ENCODE results near the gene APOL1. TPM values are rescaled to one million over a fixed set of nuclear protein-coding genes. Genes with fewer than 3 reads are reported as not detected.
"Not testable (repeated sequence)": the region's sequence is repeated elsewhere in the genome, so short reads cannot be mapped to it uniquely, and the experiment has no call there.

Gene APOL1
- total and polyA plus RNA-seq, 10 donors: 10.0 to 108 (median 44.7) TPM

- 90 to 96% (median 94%) methylated on average over 32 to 33 of the region's 33 CpGs for WGBS, 5 donors
- Histone ChIP-seq H3K36me3 (peaks cover 32 to 100% (median 93%) of the 10 kb centered on the region in 6 donors), H3K9me3 (peaks cover 0 to 3% (median 0%) of the 10 kb centered on the region in 8 donors), H3K27me3 (replicated peaks in 1 of 7) (no peaks in the 10 kb centered on the region), H3K27ac (peak overlapping the region in 3 of 8 donors; percentile 24 to 61 (median 40)), H3K4me3 (no peak overlapping the region), H3K4me1 (peaks cover 0 to 59% (median 22%) of the 10 kb centered on the region in 6 donors)
- DNase-seq: peak; percentile 72
- intact Hi-C loops (cut with DNase I; ENCODE audit: low total_unique reads): no loop called here
- TF ChIP-seq POLR2A (IDR thresholded peaks at IDR 0.05) (no peak), CTCF (IDR thresholded peaks at IDR 0.05 in 8 of 11, conservative IDR thresholded peaks at IDR 0.05 in 3 of 11) (no peak), POLR2AphosphoS5 (IDR thresholded peaks at IDR 0.05) (peak; percentile 42 to 79 (median 55))
Observed at GRCh38 chr22:36288571-36289405, 35.9 kb downstream of the APOL1 start.

GRCh38 chr22:36289406-36289870 lies 36.5 kb downstream of the APOL1 start:
- Histone ChIP-seq H3K4me3 (no peak overlapping the region), H3K9me3 (peaks cover 0 to 3% (median 0%) of the 10 kb centered on the region in 8 donors), H3K27me3 (replicated peaks in 1 of 7) (no peaks in the 10 kb centered on the region), H3K4me1 (peaks cover 0 to 56% (median 22%) of the 10 kb centered on the region in 6 donors), H3K27ac (peak overlapping the region in 4 of 8 donors; percentile 15 to 61 (median 32)), H3K36me3 (peaks cover 29 to 100% (median 93%) of the 10 kb centered on the region in 6 donors)
- intact Hi-C loops (cut with DNase I; ENCODE audit: low total_unique reads): no loop called here
- WGBS, 5 donors: 86 to 98% (median 93%) methylated on average over 6 to 7 of the region's 7 CpGs
- no peak for DNase-seq
- TF ChIP-seq POLR2A (IDR thresholded peaks at IDR 0.05): no peak
- no peak for TF ChIP-seq CTCF (IDR thresholded peaks at IDR 0.05 in 8 of 11, conservative IDR thresholded peaks at IDR 0.05 in 3 of 11)
- TF ChIP-seq POLR2AphosphoS5 (IDR thresholded peaks at IDR 0.05): no peak

- Histone ChIP-seq H3K36me3 (peaks cover 26 to 100% (median 93%) of the 10 kb centered on the region in 6 donors), H3K27ac (peak overlapping the region in 4 of 8 donors; percentile 15 to 61 (median 32)), H3K4me1 (peaks cover 0 to 56% (median 22%) of the 10 kb centered on the region in 6 donors)
- H3K27me3 ChIP-seq (replicated peaks in 1 of 7); H3K9me3 ChIP-seq; intact Hi-C loops (cut with DNase I; ENCODE audit: low total_unique reads); H3K4me3 ChIP-seq: not testable (repeated sequence)
- peak; percentile 45 for DNase-seq
- 65 to 79% (median 73%) methylated on average over 11 of the region's 11 CpGs for WGBS, 5 donors
Observed at GRCh38 chr22:36289948-36290371, 37.0 kb downstream of the APOL1 start.

GRCh38 chr22:36290391-36291075 lies 37.6 kb downstream of the APOL1 start:
- peaks cover 22 to 100% (median 93%) of the 10 kb centered on the region in 6 donors for H3K36me3 ChIP-seq
- H3K27me3 ChIP-seq (replicated peaks in 1 of 7); intact Hi-C loops (cut with DNase I; ENCODE audit: low total_unique reads); H3K27ac ChIP-seq; H3K4me3 ChIP-seq; H3K9me3 ChIP-seq: not testable (repeated sequence)
- TF ChIP-seq POLR2AphosphoS5 (IDR thresholded peaks at IDR 0.05): peak in 1 of 3 donors; percentile 21
- DNase-seq: peak; percentile 71
- peaks cover 0 to 56% (median 22%) of the 10 kb centered on the region in 6 donors for H3K4me1 ChIP-seq
- 91 to 97% (median 95%) methylated on average over 5 to 22 of the region's 40 CpGs for WGBS, 5 donors
